ENCODE measurements around the gene RAPGEF2.

GRCh38 chr4:159283696-159284095 is 180.8 kb downstream of the RAPGEF2 start:
- no peak for TF ChIP-seq PKNOX1 (IDR thresholded peaks at IDR 0.05)
- TF ChIP-seq BHLHE40 (IDR thresholded peaks at IDR 0.05; ENCODE audit: borderline replicate concordance) = no peak
- no peak for TF ChIP-seq FOXK2 (IDR thresholded peaks at IDR 0.05)
- TF ChIP-seq ELF4 (IDR thresholded peaks at IDR 0.05) = no peak
- no peak for TF ChIP-seq SP1 (IDR thresholded peaks at IDR 0.05)
- TF ChIP-seq SUZ12 (IDR thresholded peaks at IDR 0.05) = no peak
- no peak for TF ChIP-seq ZNF384 (IDR thresholded peaks at IDR 0.05)
- TF ChIP-seq FOXM1 (IDR thresholded peaks at IDR 0.05; ENCODE audit: borderline replicate concordance) = no peak
- TF ChIP-seq ARNT (IDR thresholded peaks at IDR 0.05) = no peak
- no peak for TF ChIP-seq LEF1 (IDR thresholded peaks at IDR 0.05; ENCODE audit: borderline replicate concordance)
- no peak for TF ChIP-seq HDGF (IDR thresholded peaks at IDR 0.05; ENCODE audit: borderline replicate concordance)
- no peak for TF ChIP-seq FOXA1 (IDR thresholded peaks at IDR 0.05)
- no peak for TF ChIP-seq TARDBP (IDR thresholded peaks at IDR 0.05)
